Endodermal cell (in vitro differentiated cells): ENCODE results near the gene ADAMTS2. TPM values are rescaled to one million over a fixed set of nuclear protein-coding genes. Genes with fewer than 3 reads are reported as not detected.

ENCODE experiments used
- DNase-seq: peaks from one replicate; pipeline ENCODE4 v3.0.0-alpha.2; 2017
- H3K27ac ChIP-seq: 2 replicates; pipeline ENCODE4 v1.5.1; 2013; ENCODE audit warnings: mild to moderate bottlenecking, low read depth, low read length, moderate library complexity
- H3K27me3 ChIP-seq: 2 replicates; pipeline ENCODE4 v1.6.1; 2013; ENCODE audit warnings: mild to moderate bottlenecking, low read length, moderate library complexity; ENCODE audit not compliant: insufficient read depth, control insufficient read depth, poor library complexity, severe bottlenecking
- H3K36me3 ChIP-seq: 2 replicates; pipeline ENCODE4 v1.7.0; 2013; ENCODE audit warnings: mild to moderate bottlenecking, low read length, moderate library complexity; ENCODE audit not compliant: control insufficient read depth, insufficient read depth
- H3K4me1 ChIP-seq: one replicate; pipeline ENCODE4 v1.7.0; 2013; ENCODE audit warnings: low read length; ENCODE audit not compliant: control insufficient read depth, insufficient read depth
- H3K4me3 ChIP-seq: 2 replicates; pipeline ENCODE4 v1.5.1; 2013; ENCODE audit warnings: mild to moderate bottlenecking, low read length, moderate library complexity
- H3K9ac ChIP-seq: 2 replicates; pipeline ENCODE4 v1.6.1; 2013; ENCODE audit warnings: mild to moderate bottlenecking, low read length, moderate library complexity; ENCODE audit not compliant: poor library complexity, severe bottlenecking; ENCODE audit errors: extremely low read depth
- H3K9me3 ChIP-seq: 2 replicates; pipeline ENCODE4 v1.6.1; 2013; ENCODE audit warnings: mild to moderate bottlenecking, low read length, moderate library complexity; ENCODE audit not compliant: control insufficient read depth
- H3K27ac Mint-ChIP-seq: 2 replicates; pipeline ENCODE4 v1.8.0; 2020; ENCODE audit warnings: mixed read lengths
- H3K27me3 Mint-ChIP-seq: 2 replicates; pipeline ENCODE4 v1.8.0; 2021; ENCODE audit warnings: mild to moderate bottlenecking, mixed read lengths; ENCODE audit not compliant: insufficient read depth
- H3K36me3 Mint-ChIP-seq: 2 replicates; pipeline ENCODE4 v1.8.0; 2020; ENCODE audit warnings: low read depth, mixed read lengths
- H3K4me1 Mint-ChIP-seq: 2 replicates; pipeline ENCODE4 v1.8.0; 2020; ENCODE audit warnings: mixed read lengths
- H3K4me3 Mint-ChIP-seq: 2 replicates; pipeline ENCODE4 v1.8.0; 2020; ENCODE audit warnings: mild to moderate bottlenecking, moderate library complexity, mixed read lengths
- H3K9me3 Mint-ChIP-seq: 2 replicates; pipeline ENCODE4 v1.8.0; 2020; ENCODE audit warnings: mild to moderate bottlenecking, mixed read lengths
- WGBS, 2 experiments: methylation state at CpG; one replicate each; pipeline versions ENCODE4 v1.1.5 to v1.1.7; 2013; ENCODE audit warnings: missing lambda C conversion rate in 2 of 2, mixed read lengths in 1 of 2; ENCODE audit not compliant: insufficient coverage in 1 of 2, insufficient read length in 1 of 2; 5-methylcytosine and 5-hydroxymethylcytosine counted together
- total RNA-seq, 2 donors: library from RNA; stranded (reverse); fragmentation: NEBNext Ultra II Directional in 1 of 2; extraction: Animal tissue kit (Norgen Biotek cat#: 25700) in 1 of 2; gene quantifications; 2 replicates in 1 of 2; 3 replicates in 1 of 2; pipeline ENCODE4 v1.2.1, GENCODE V29; 2021
- TF ChIP-seq, protein P1 (sequence below): fragments of 200-600 bp; sonication (generic); conservative IDR thresholded peaks from 2 replicates; pipeline ENCODE4 v1.5.0; 2021; ENCODE audit warnings: antibody characterized with exemption, mild to moderate bottlenecking

Gene ADAMTS2
- total RNA-seq, 2 donors from 2014 or later, result 1.2 to 2.6 TPM

DNA sequence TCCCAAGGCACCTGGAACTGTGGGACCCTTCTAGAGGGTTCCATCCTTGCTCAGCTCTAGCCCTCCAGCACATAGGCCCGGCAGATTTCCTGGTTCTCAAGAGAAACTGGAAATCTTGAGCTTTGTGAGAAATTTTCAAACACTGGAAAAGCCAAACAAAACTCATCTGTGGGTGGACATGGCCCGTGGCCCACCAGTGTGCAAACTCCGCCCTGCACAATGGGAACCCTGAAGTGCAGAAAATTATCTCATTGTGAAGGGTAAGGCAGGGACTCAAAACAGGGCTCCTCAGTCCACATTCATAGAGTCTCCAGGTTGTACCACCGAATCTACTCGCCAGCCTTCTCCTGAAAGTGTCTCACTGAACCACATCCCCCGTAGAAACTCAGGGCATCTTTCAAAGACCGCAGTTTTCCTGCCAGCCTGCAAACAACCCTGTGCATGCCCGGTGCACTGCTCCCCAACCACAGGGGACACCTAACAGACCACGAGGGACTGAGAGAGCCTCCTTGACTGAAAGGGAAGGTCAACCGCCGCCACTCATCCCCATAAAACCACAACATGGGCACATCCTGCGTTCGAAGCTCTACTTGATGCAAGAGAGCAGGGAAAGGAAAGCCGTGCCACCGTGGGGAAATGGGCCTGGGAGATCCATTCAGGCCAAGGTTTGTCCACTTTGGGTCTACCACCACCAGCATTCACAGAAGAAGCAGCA is 18.1 kb downstream of the ADAMTS2 start:
- 77 to 87% methylated on average over 8 to 15 of the region's 15 CpGs for WGBS, 2 experiments
- Mint-ChIP-seq H3K9me3 (no peaks in the 10 kb centered on the region), H3K4me3 (peak overlapping the region; percentile 46), H3K27me3 (peaks cover 25% of the 10 kb centered on the region), H3K4me1 (peaks cover 3% of the 10 kb centered on the region), H3K36me3 (no peaks in the 10 kb centered on the region), H3K27ac (no peak overlapping the region)
- Histone ChIP-seq H3K27ac (no peak overlapping the region), H3K4me3 (no peak overlapping the region), H3K36me3 (no peaks in the 10 kb centered on the region), H3K4me1 (no peaks in the 10 kb centered on the region), H3K9me3 (no peaks in the 10 kb centered on the region), H3K9ac (no peak overlapping the region), H3K27me3 (no peaks in the 10 kb centered on the region)
- DNase-seq, result no peak
- TF ChIP-seq, protein P1, sequence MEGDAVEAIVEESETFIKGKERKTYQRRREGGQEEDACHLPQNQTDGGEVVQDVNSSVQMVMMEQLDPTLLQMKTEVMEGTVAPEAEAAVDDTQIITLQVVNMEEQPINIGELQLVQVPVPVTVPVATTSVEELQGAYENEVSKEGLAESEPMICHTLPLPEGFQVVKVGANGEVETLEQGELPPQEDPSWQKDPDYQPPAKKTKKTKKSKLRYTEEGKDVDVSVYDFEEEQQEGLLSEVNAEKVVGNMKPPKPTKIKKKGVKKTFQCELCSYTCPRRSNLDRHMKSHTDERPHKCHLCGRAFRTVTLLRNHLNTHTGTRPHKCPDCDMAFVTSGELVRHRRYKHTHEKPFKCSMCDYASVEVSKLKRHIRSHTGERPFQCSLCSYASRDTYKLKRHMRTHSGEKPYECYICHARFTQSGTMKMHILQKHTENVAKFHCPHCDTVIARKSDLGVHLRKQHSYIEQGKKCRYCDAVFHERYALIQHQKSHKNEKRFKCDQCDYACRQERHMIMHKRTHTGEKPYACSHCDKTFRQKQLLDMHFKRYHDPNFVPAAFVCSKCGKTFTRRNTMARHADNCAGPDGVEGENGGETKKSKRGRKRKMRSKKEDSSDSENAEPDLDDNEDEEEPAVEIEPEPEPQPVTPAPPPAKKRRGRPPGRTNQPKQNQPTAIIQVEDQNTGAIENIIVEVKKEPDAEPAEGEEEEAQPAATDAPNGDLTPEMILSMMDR, result no peak

DNA sequence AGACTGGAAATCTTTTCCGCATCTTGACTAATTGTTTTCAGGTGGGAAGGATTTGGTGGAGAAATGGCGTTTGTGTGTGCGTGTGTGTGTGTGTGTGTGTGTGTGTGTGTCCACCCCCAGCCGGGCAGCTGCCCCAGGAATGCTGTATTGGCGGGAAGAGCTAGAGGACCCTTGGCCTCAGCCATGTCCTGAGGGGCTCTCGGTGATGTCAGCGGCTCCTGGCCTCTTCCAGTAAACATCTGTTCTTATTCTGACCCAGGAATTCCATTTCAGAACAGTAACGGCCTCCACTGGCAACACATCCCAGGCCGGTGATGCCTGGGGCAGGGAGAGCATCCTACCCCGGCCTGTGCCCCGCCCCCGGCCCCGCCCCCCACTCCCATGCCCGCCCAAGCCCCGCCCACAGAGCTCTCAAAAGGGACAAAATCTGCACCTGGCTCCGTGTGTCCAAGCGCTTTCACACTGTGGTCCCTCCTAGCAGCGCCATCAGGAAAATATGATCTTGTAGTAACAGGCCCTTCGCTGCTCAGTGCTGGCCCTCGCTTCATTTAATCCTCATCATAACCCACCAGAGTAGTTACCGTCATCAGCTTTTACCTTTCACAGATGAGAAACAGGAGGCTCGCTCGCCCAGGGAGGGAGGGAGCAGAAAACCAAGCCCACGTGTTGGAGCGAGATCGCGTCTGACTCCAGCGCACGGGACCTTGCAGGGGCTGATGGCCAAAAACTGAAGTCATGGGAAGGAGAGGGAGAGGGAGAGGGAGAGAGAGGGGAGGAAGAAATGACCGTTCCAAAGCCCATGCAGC is 18.9 kb downstream of the ADAMTS2 start:
- no peaks in the 10 kb centered on the region for H3K4me1 ChIP-seq
- H3K4me3 ChIP-seq, result no peak overlapping the region
- H3K9me3 ChIP-seq, result no peaks in the 10 kb centered on the region
- WGBS, 2 experiments, result 48 to 52% methylated on average over 7 to 29 of the region's 30 CpGs
- H3K4me1 Mint-ChIP-seq, result peaks cover 3% of the 10 kb centered on the region
- no peaks in the 10 kb centered on the region for H3K36me3 Mint-ChIP-seq
- H3K9me3 Mint-ChIP-seq, result no peaks in the 10 kb centered on the region
- H3K4me3 Mint-ChIP-seq, result peak overlapping the region; percentile 46
- no peak overlapping the region for H3K9ac ChIP-seq
- TF ChIP-seq, protein P1, result no peak
- H3K36me3 ChIP-seq, result no peaks in the 10 kb centered on the region
- no peak overlapping the region for H3K27ac ChIP-seq
- H3K27me3 Mint-ChIP-seq, result peaks cover 25% of the 10 kb centered on the region
- DNase-seq, result peak; percentile 81
- no peak overlapping the region for H3K27ac Mint-ChIP-seq
- H3K27me3 ChIP-seq, result no peaks in the 10 kb centered on the region

DNA sequence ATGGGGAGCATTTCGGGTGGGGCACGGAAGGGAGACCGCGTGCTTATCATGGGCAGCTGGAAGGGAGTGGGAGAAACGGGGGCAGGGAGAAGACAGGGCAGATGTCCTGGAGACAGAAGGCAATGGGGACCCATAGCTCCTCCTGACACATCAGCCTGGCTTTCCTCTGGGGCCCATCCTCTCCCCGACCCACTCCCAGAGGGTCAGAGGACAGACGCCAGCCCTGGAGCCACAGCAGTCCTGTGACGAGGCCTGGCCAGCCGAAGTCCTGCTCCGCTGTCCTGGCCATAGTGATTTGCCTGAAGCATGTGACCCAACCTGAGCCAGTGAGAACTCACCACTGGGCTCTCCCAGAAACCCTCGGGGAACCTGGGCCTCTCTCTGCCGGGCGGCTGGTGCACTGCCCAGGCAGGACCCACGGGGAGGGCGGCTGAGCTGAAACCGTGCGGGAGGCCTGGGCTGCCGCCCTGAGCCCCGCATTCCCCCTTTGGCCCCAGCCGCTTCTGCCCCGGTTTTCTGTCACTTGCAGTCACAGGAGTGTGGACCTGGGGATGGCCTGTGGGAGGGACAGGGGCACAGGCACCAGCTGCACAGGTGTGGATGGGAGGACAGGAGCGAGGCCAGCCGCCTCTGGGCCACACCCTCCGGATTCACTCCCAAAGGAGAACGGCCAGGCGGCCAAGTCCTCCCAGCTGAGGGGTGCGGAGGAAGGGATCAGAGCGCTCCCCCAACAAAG is 19.8 kb downstream of the ADAMTS2 start:
- no peak for DNase-seq
- no peak overlapping the region for H3K27ac Mint-ChIP-seq

More for the DNA sequence above, 19.8 kb downstream of the ADAMTS2 start:
- Histone ChIP-seq H3K4me3 (no peak overlapping the region), H3K27ac (no peak overlapping the region), H3K9me3 (no peaks in the 10 kb centered on the region), H3K4me1 (no peaks in the 10 kb centered on the region), H3K36me3 (no peaks in the 10 kb centered on the region), H3K27me3 (no peaks in the 10 kb centered on the region), H3K9ac (no peak overlapping the region)
- TF ChIP-seq, protein P1, result no peak
- Mint-ChIP-seq H3K36me3 (no peaks in the 10 kb centered on the region), H3K4me1 (peaks cover 3% of the 10 kb centered on the region), H3K4me3 (no peak overlapping the region), H3K27me3 (peaks cover 24% of the 10 kb centered on the region), H3K9me3 (no peaks in the 10 kb centered on the region)
- WGBS, 2 experiments, result 93 to 95% methylated on average over 10 to 28 of the region's 28 CpGs
